Prostate gland (tissue), 2 donors: ENCODE results near the gene KRTAP3-2. TPM values are rescaled to one million over a fixed set of nuclear protein-coding genes. Genes with fewer than 3 reads are reported as not detected.

Experiments used
- DNase-seq: peaks from one replicate; pipeline ENCODE4 v3.0.0-alpha.2; 2019; ENCODE audit warnings: low spot score
- H3K27ac ChIP-seq, 2 donors: fragments of 200-600 bp; sonication (generic); 2 replicates each; pipeline ENCODE4 v1.5.1; 2017 to 2019
- H3K27me3 ChIP-seq: fragments of 200-600 bp; sonication (generic); replicated peaks from 2 replicates; pipeline ENCODE4 v1.5.1; 2019; ENCODE audit not compliant: insufficient read depth
- H3K36me3 ChIP-seq, 2 donors: fragments of 200-600 bp; sonication (generic); 1 replicate in 1 of 2; 2 replicates in 1 of 2; pipeline versions ENCODE4 v1.5.1 to v1.8.1; 2017 to 2019
- H3K4me1 ChIP-seq: fragments of 200-600 bp; sonication (generic); replicated peaks from 2 replicates; pipeline ENCODE4 v1.5.1; 2019
- H3K4me3 ChIP-seq, 2 donors: fragments of 200-600 bp; sonication (generic); 2 replicates each; pipeline ENCODE4 v1.5.1; 2017 to 2019
- H3K9me3 ChIP-seq: fragments of 200-600 bp; sonication (generic); 2 replicates; pipeline ENCODE4 v1.5.1; 2017
- CTCF ChIP-seq, 4 experiments: fragments of 200-600 bp in 2 of 4; fragments of 450-650 bp in 2 of 4; sonication (generic) in 2 of 4; IDR thresholded peaks; 1 replicate in 3 of 4; 2 replicates in 1 of 4; pipeline ENCODE4 v1.5.1; 2016 to 2019; ENCODE audit warnings: antibody characterized with exemption in 4 of 4, mild to moderate bottlenecking in 2 of 4, moderate library complexity in 2 of 4
- POLR2A ChIP-seq: fragments of 450-650 bp; IDR thresholded peaks from one replicate; pipeline ENCODE4 v1.6.1; 2016; ENCODE audit warnings: antibody characterized with exemption, mild to moderate bottlenecking
- POLR2AphosphoS5 ChIP-seq: sonication (generic); formaldehyde crosslinking; IDR thresholded peaks from one replicate; pipeline ENCODE4 v1.6.1; 2017; ENCODE audit warnings: antibody characterized with exemption
- WGBS: methylation state at CpG from one replicate; pipeline ENCODE4 v1.1.5; 2018; 5-methylcytosine and 5-hydroxymethylcytosine counted together
- intact Hi-C: fragments of 100-400 bp; cut with DNase I; formaldehyde crosslinking; loops from one replicate; pipeline ENCODE4 v1.14.2; 2022
- total RNA-seq, 2 donors: library from RNA; depleted of rRNA; stranded (reverse); fragments of >200 nt; gene quantifications; one replicate each; pipeline ENCODE4 v1.1.0, GENCODE V29; 2016

Gene KRTAP3-2
- total RNA-seq, 2 donors from 2014 or later, result not detected

GRCh38 chr17:40967582-40967981, 32.1 kb downstream of the KRTAP3-2 start:
- Histone ChIP-seq H3K36me3 (no peaks in the 10 kb centered on the region), H3K27ac (no peak overlapping the region), H3K27me3 (no peaks in the 10 kb centered on the region), H3K4me1 (no peaks in the 10 kb centered on the region), H3K4me3 (no peak overlapping the region), H3K9me3 (no peaks in the 10 kb centered on the region)
- intact Hi-C loops, result no loop called here
- no peak for DNase-seq
- TF ChIP-seq POLR2A (no peak), CTCF (IDR thresholded peaks at IDR 0.05) (peak in 1 of 4 experiments; percentile 22), POLR2AphosphoS5 (no peak)
- WGBS, result 91% methylated on average over 1 of the region's 1 CpG

GRCh38 chr17:40966848-40967247, 32.9 kb downstream of the KRTAP3-2 start, which contains the start of gene KRT39:
TSS of gene KRT39 (minus strand) at chr17:40966948. CDS start at chr17:40966856, 92 bp downstream.
- TF ChIP-seq POLR2A (no peak), CTCF (IDR thresholded peaks at IDR 0.05) (no peak), POLR2AphosphoS5 (no peak)
- 72% methylated on average over 1 of the region's 1 CpG for WGBS

GRCh38 chr17:40963838-40964237, 35.9 kb downstream of the KRTAP3-2 start:
- H3K36me3 ChIP-seq, result no peaks in the 10 kb centered on the region
- peak in 3 of 4 experiments; percentile 39 to 47 (median 43) for TF ChIP-seq CTCF (IDR thresholded peaks at IDR 0.05)
- no peak for TF ChIP-seq POLR2AphosphoS5
- H3K27ac ChIP-seq, result no peak overlapping the region
- no peaks in the 10 kb centered on the region for H3K4me1 ChIP-seq
- no peak overlapping the region for H3K4me3 ChIP-seq
- 69% methylated on average over 1 of the region's 1 CpG for WGBS
- intact Hi-C loops, result no loop called here
- DNase-seq, result no peak
- H3K9me3 ChIP-seq, result no peaks in the 10 kb centered on the region
- no peaks in the 10 kb centered on the region for H3K27me3 ChIP-seq

More at GRCh38 chr17:40966848-40967247, 32.9 kb downstream of the KRTAP3-2 start, which contains the start of gene KRT39:
- intact Hi-C loops, result no loop called here
- H3K4me1 ChIP-seq, result no peaks in the 10 kb centered on the region
- H3K9me3 ChIP-seq, result no peaks in the 10 kb centered on the region
- no peak within 1 kb of the TSS for H3K4me3 ChIP-seq
- no peaks in the 10 kb centered on the region for H3K36me3 ChIP-seq
- H3K27me3 ChIP-seq, result no peaks in the 10 kb centered on the region
- no peak for DNase-seq
- H3K27ac ChIP-seq, result no peak within 1 kb of the TSS

GRCh38 chr17:40962059-40962561, 37.6 kb downstream of the KRTAP3-2 start:
- DNase-seq, result no peak
- Histone ChIP-seq H3K27ac (peak overlapping the region; percentile 25 to 32), H3K9me3 (no peaks in the 10 kb centered on the region), H3K27me3 (no peaks in the 10 kb centered on the region), H3K4me3 (no peak overlapping the region), H3K36me3 (no peaks in the 10 kb centered on the region), H3K4me1 (no peaks in the 10 kb centered on the region)
- intact Hi-C loops, result no loop called here
- TF ChIP-seq CTCF (IDR thresholded peaks at IDR 0.05) (no peak), POLR2A (no peak), POLR2AphosphoS5 (no peak)
- WGBS, result 60% methylated on average over 4 of the region's 4 CpGs

GRCh38 chr17:40961591-40961990, 38.1 kb downstream of the KRTAP3-2 start:
- no peaks in the 10 kb centered on the region for H3K4me1 ChIP-seq
- no peaks in the 10 kb centered on the region for H3K9me3 ChIP-seq
- no peaks in the 10 kb centered on the region for H3K36me3 ChIP-seq
- intact Hi-C loops, result no loop called here
- DNase-seq, result no peak
- no peaks in the 10 kb centered on the region for H3K27me3 ChIP-seq
- 9% methylated on average over 1 of the region's 1 CpG for WGBS
- H3K4me3 ChIP-seq, result no peak overlapping the region
- no peak for TF ChIP-seq POLR2AphosphoS5
- no peak for TF ChIP-seq CTCF (IDR thresholded peaks at IDR 0.05)
- H3K27ac ChIP-seq, result peak overlapping the region; percentile 25 to 32
